ENCODE results near the gene CNTNAP2. TPM values are rescaled to one million over a fixed set of nuclear protein-coding genes. Genes with fewer than 3 reads are reported as not detected.

The CNTNAP2 gene
- total and polyA plus RNA-seq, 2 of the 13 experiments (the other 11 are each of a cell fraction or from before 2014, with no cell fraction given): 0.40 to 0.42 TPM

GRCh38 chr7:148334959-148335577 is 2218.5 kb downstream of the CNTNAP2 start:
- Histone ChIP-seq H3K4me3 (replicated peaks in 1 of 3; ENCODE audit: insufficient read depth in 1 of 3, low read depth in 2 of 3, low read length in 3 of 3) (no peak overlapping the region), H3K4me1 (ENCODE audit: insufficient read depth, low read length) (peaks cover 28% of the 10 kb centered on the region), H3K27ac (ENCODE audit: extremely low read length, insufficient read depth, low read length) (no peak overlapping the region), H3K79me2 (ENCODE audit: insufficient read depth, low read length) (no peaks in the 10 kb centered on the region), H3K9me3 (ENCODE audit: low read length) (peaks cover 16% of the 10 kb centered on the region), H4K20me1 (ENCODE audit: insufficient read depth, low read length) (no peaks in the 10 kb centered on the region), H3K9ac (ENCODE audit: insufficient read depth, low read depth, low read length) (no peak overlapping the region), H2AFZ (ENCODE audit: low read length) (no peak overlapping the region), H3K36me3 (replicated peaks in 1 of 2; ENCODE audit: control insufficient read depth in 1 of 2, insufficient read depth in 2 of 2, low read length in 2 of 2) (no peaks in the 10 kb centered on the region), H3K27me3 (ENCODE audit: control insufficient read depth in 1 of 2, insufficient read depth in 2 of 2, low read length in 2 of 2) (peaks cover 0 to 39% of the 10 kb centered on the region in 2 experiments; a peak in 2 of 5 replicates), H3K4me2 (ENCODE audit: low read depth, low read length) (no peak overlapping the region)
- WGBS (ENCODE audit: low lambda C conversion rate): 13% methylated on average over 4 of the region's 6 CpGs
- no peak for ATAC-seq
- CTCF ChIA-PET (ENCODE audit: low intra/inter-chr PET ratio, low total read pairs): no interaction called here
- no peak for FAIRE-seq
- intact Hi-C loops (cut with micrococcal nuclease; ENCODE audit: unreplicated experiment) (no loop called here), in situ Hi-C loops (cut with HindIII; ENCODE audit: extremely low pct_ligation_motif_present, low pct_unique_long_range_greater_than_20kb) (no loop called here)
- TF ChIP-seq ZFP90 (CRISPR knock-in tag; IDR thresholded peaks at IDR 0.05; ENCODE audit: borderline replicate concordance) (no peak), SRF (IDR thresholded peaks at IDR 0.05; ENCODE audit: low read depth, low read length) (no peak), ZBTB3 (CRISPR knock-in tag; IDR thresholded peaks at IDR 0.05; ENCODE audit: borderline replicate concordance, low read depth) (no peak), NFE2L2 (IDR thresholded peaks at IDR 0.05; ENCODE audit: low read length) (peak; percentile 29; the same call in 1 of the 2 replicates), HDAC6 (IDR thresholded peaks at IDR 0.05; ENCODE audit: low read depth, low read length) (no peak), YEATS4 (CRISPR knock-in tag; IDR thresholded peaks at IDR 0.05; ENCODE audit: borderline replicate concordance) (no peak), SRSF9 (IDR thresholded peaks at IDR 0.05; ENCODE audit: borderline replicate concordance, insufficient read depth, low read depth, low read length, poor library complexity, severe bottlenecking) (no peak)
- TF ChIP-seq, protein P1, sequence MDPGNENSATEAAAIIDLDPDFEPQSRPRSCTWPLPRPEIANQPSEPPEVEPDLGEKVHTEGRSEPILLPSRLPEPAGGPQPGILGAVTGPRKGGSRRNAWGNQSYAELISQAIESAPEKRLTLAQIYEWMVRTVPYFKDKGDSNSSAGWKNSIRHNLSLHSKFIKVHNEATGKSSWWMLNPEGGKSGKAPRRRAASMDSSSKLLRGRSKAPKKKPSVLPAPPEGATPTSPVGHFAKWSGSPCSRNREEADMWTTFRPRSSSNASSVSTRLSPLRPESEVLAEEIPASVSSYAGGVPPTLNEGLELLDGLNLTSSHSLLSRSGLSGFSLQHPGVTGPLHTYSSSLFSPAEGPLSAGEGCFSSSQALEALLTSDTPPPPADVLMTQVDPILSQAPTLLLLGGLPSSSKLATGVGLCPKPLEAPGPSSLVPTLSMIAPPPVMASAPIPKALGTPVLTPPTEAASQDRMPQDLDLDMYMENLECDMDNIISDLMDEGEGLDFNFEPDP (CRISPR knock-in tag; conservative IDR thresholded peaks at IDR 0.05): no peak
- DNase-seq (ENCODE audit: low spot score): no peak
- POLR2A ChIA-PET: no interaction called here
- BruUV-seq (replicated peaks): no TSS peak
